ENCODE data around the gene PLEK2. TPM values are rescaled to one million over a fixed set of nuclear protein-coding genes. Genes with fewer than 3 reads are reported as not detected.

Gene PLEK2
- total and polyA plus RNA-seq, 2 of the 13 experiments (the other 11 are each of a cell fraction or from before 2014, with no cell fraction given) = 0.26 to 1.5 TPM

- no peak for TF ChIP-seq PAXIP1 (CRISPR knock-in tag; conservative IDR thresholded peaks at IDR 0.05)
- TF ChIP-seq ZC3H13 (CRISPR knock-in tag; IDR thresholded peaks at IDR 0.05) = no peak
- TF ChIP-seq MED13 (CRISPR knock-in tag; IDR thresholded peaks at IDR 0.05) = no peak
- no peak for TF ChIP-seq FOXK1 (CRISPR knock-in tag; IDR thresholded peaks at IDR 0.05; ENCODE audit: borderline replicate concordance, low read depth)
- no peak for TF ChIP-seq SRY (CRISPR knock-in tag; IDR thresholded peaks at IDR 0.05)
Measured at GRCh38 chr14:67393689-67394088, 18.3 kb downstream of the PLEK2 start (continued).

GRCh38 chr14:67392800-67393199 is 19.2 kb downstream of the PLEK2 start:
- CTCF ChIA-PET (ENCODE audit: low intra/inter-chr PET ratio, low total read pairs) = no interaction called here
- Histone ChIP-seq H3K9ac (ENCODE audit: insufficient read depth, low read depth, low read length) (no peak overlapping the region), H3K27ac (ENCODE audit: extremely low read length, insufficient read depth, low read length) (no peak overlapping the region), H3K4me2 (ENCODE audit: low read depth, low read length) (peak overlapping the region; percentile 10; the same call in 1 of the 2 replicates), H3K36me3 (replicated peaks in 1 of 2; ENCODE audit: control insufficient read depth in 1 of 2, insufficient read depth in 2 of 2, low read length in 2 of 2) (no peaks in the 10 kb centered on the region), H3K9me3 (ENCODE audit: low read length) (no peaks in the 10 kb centered on the region), H2AFZ (ENCODE audit: low read length) (no peak overlapping the region), H3K4me1 (ENCODE audit: insufficient read depth, low read length) (peaks cover 55% of the 10 kb centered on the region), H3K27me3 (ENCODE audit: control insufficient read depth in 1 of 2, insufficient read depth in 2 of 2, low read length in 2 of 2) (no peaks in the 10 kb centered on the region; a peak in 1 of 5 replicates), H3K4me3 (replicated peaks in 1 of 3; ENCODE audit: insufficient read depth in 1 of 3, low read depth in 2 of 3, low read length in 3 of 3) (no peak overlapping the region), H3K79me2 (ENCODE audit: insufficient read depth, low read length) (no peaks in the 10 kb centered on the region), H4K20me1 (ENCODE audit: insufficient read depth, low read length) (no peaks in the 10 kb centered on the region)
- no TSS peak for BruUV-seq (replicated peaks)
- ATAC-seq (peak; percentile 62), DNase-seq (ENCODE audit: low spot score) (no peak), FAIRE-seq (no peak)
- intact Hi-C loops (cut with micrococcal nuclease; ENCODE audit: unreplicated experiment) (no loop called here), in situ Hi-C loops (cut with HindIII; ENCODE audit: extremely low pct_ligation_motif_present, low pct_unique_long_range_greater_than_20kb) (no loop called here)
- POLR2A ChIA-PET = no interaction called here
- no CpG with 5 or more reads among the region's 9 CpGs for WGBS (ENCODE audit: low lambda C conversion rate)
- TF ChIP-seq RFXANK (CRISPR knock-in tag; IDR thresholded peaks at IDR 0.05) (no peak), ZMYM4 (CRISPR knock-in tag; IDR thresholded peaks at IDR 0.05) (peak; percentile 41; the same call in 1 of the 2 replicates), SOX13 (IDR thresholded peaks at IDR 0.05) (no peak), SOX13 (CRISPR knock-in tag; conservative IDR thresholded peaks at IDR 0.05 in 1 of 2, IDR thresholded peaks at IDR 0.05 in 1 of 2) (peak in 1 of 2 experiments; percentile 21; a peak in 1 of 4 replicates), THAP7 (CRISPR knock-in tag; IDR thresholded peaks at IDR 0.05) (no peak), DR1 (CRISPR knock-in tag; IDR thresholded peaks at IDR 0.05) (no peak), SRSF9 (IDR thresholded peaks at IDR 0.05; ENCODE audit: borderline replicate concordance, insufficient read depth, low read depth, low read length, poor library complexity, severe bottlenecking) (no peak), ZNF292 (CRISPR knock-in tag; IDR thresholded peaks at IDR 0.05; ENCODE audit: borderline replicate concordance, low read depth) (peak; percentile 16; the same call in 1 of the 2 replicates), MTA1 (CRISPR knock-in tag; IDR thresholded peaks at IDR 0.05; ENCODE audit: borderline replicate concordance) (no peak; the same call in 1 of the 2 replicates), ARID5B (CRISPR knock-in tag; IDR thresholded peaks at IDR 0.05) (0 out of 2 replicates have a peak, but pooled peaks have one; percentile 14)
